Ovary (tissue), 3 donors: ENCODE data around the gene SLC4A1AP.

Experiments used
- EP300 ChIP-seq: sonication (generic); formaldehyde crosslinking; IDR thresholded peaks from one replicate; pipeline ENCODE4 v1.6.1; 2017; ENCODE audit warnings: antibody characterized with exemption
- POLR2A ChIP-seq: fragments of 450-650 bp; IDR thresholded peaks from one replicate; pipeline ENCODE4 v1.6.1; 2017; ENCODE audit warnings: antibody characterized with exemption, mild to moderate bottlenecking, moderate library complexity
- TF ChIP-seq, protein P1 (sequence below), 3 donors: fragments of 450-650 bp in 2 of 3; fragments of 200-600 bp in 1 of 3; IDR thresholded peaks; one replicate each; pipeline versions ENCODE4 v1.5.1 to v1.8.0; 2016 to 2022; ENCODE audit warnings: antibody characterized with exemption in 3 of 3, mild to moderate bottlenecking in 1 of 3
- donor health status: DM: no; HTN: no; CAD: no.

DNA sequence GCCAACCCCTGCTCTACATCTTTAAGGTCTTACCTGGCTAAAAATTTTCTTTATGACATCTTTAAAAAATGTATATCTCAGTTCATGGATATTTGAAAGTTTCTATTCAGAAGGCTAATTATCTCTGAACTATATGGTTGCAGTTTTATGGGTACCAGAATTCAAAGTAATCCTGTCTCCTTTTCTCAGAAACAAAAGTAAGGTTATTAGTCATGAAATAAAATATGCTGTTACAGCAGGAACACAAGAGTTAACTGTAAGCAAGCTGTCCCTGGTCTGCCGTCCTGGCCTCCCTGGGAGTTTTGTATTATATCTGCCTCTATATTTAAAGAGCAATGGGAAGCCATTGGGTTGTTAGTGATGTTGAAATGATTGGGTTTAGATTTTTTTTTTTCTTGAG is 34.0 kb downstream of the SLC4A1AP start:
- TF ChIP-seq EP300 (no peak), POLR2A (no peak)
- TF ChIP-seq, protein P1, sequence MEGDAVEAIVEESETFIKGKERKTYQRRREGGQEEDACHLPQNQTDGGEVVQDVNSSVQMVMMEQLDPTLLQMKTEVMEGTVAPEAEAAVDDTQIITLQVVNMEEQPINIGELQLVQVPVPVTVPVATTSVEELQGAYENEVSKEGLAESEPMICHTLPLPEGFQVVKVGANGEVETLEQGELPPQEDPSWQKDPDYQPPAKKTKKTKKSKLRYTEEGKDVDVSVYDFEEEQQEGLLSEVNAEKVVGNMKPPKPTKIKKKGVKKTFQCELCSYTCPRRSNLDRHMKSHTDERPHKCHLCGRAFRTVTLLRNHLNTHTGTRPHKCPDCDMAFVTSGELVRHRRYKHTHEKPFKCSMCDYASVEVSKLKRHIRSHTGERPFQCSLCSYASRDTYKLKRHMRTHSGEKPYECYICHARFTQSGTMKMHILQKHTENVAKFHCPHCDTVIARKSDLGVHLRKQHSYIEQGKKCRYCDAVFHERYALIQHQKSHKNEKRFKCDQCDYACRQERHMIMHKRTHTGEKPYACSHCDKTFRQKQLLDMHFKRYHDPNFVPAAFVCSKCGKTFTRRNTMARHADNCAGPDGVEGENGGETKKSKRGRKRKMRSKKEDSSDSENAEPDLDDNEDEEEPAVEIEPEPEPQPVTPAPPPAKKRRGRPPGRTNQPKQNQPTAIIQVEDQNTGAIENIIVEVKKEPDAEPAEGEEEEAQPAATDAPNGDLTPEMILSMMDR (IDR thresholded peaks at IDR 0.05) = no peak
